ENCODE results near the gene STARD13. TPM values are rescaled to one million over a fixed set of nuclear protein-coding genes. Genes with fewer than 3 reads are reported as not detected.

The STARD13 gene
- total and polyA plus RNA-seq, 4 donors, result 2.7 to 15.3 (median 5.7) TPM

GRCh38 chr13:33289966-33290365, 4.4 kb upstream of the STARD13 start (continued):
- TF ChIP-seq YY1 (IDR thresholded peaks at IDR 0.05), result no peak
- TF ChIP-seq TAF1 (conservative IDR thresholded peaks at IDR 0.05), result no peak
- no peak for TF ChIP-seq EGR1 (IDR thresholded peaks at IDR 0.05; ENCODE audit: low read depth in 2 of 2)

- H3K36me3 ChIP-seq (ENCODE audit: control insufficient read depth in 4 of 4, insufficient read depth in 3 of 4, low read depth in 1 of 4, low read length in 3 of 4), result no peaks in the 10 kb centered on the region
- H3K4me1 ChIP-seq (ENCODE audit: control insufficient read depth in 4 of 4, insufficient read depth in 4 of 4, low read length in 3 of 4), result peaks cover 0 to 10% (median 6%) of the 10 kb centered on the region in 4 donors
- 96% methylated on average over 15 of the region's 15 CpGs for WGBS
- no peak for DNase-seq (ENCODE audit: low spot score)
- no peak for TF ChIP-seq FOXA1 (IDR thresholded peaks at IDR 0.05)
- no peaks in the 10 kb centered on the region for H3K27me3 ChIP-seq (ENCODE audit: control insufficient read depth in 4 of 4, insufficient read depth in 4 of 4, low read length in 3 of 4)
- no peak overlapping the region for H3K9ac ChIP-seq (ENCODE audit: low read depth in 1 of 2, low read length in 2 of 2)
- no peak overlapping the region for H3K27ac ChIP-seq (ENCODE audit: low read depth in 1 of 2, low read length in 2 of 2)
- no peak overlapping the region for H3K4me3 ChIP-seq (ENCODE audit: low read depth in 1 of 3, low read length in 3 of 3)
- no peaks in the 10 kb centered on the region for H3K9me3 ChIP-seq (ENCODE audit: control insufficient read depth in 4 of 4, low read length in 3 of 4)
Observed at GRCh38 chr13:33287142-33287882, 1.8 kb upstream of the STARD13 start.

DNA sequence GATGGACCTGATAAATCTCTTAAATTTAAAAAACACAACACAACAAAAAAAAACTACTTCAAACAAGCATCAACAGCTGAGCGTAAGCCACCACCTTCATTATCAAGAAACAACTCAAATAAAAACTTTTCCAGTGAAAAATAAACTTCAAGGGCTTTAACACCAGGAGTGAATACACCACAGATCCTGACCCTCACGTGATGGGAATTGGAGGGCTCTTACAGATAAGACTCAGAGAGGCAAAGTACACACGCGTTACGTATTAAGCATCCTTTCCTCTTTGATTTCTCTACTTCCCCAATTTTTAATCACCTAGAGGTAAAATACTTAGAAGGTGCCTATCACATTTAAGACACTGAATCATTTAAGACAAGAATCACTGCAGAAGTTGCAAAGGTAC, 573 bp upstream of the STARD13 start:
- Histone ChIP-seq H3K4me1 (ENCODE audit: control insufficient read depth in 4 of 4, insufficient read depth in 4 of 4, low read length in 3 of 4) (peaks cover 0 to 12% (median 6%) of the 10 kb centered on the region in 4 donors), H3K4me3 (ENCODE audit: low read depth in 1 of 3, low read length in 3 of 3) (peak overlapping the region in 2 of 3 donors; percentile 62 to 97), H3K27ac (ENCODE audit: low read depth in 1 of 2, low read length in 2 of 2) (peak overlapping the region; percentile 88 to 100), H3K36me3 (ENCODE audit: control insufficient read depth in 4 of 4, insufficient read depth in 3 of 4, low read depth in 1 of 4, low read length in 3 of 4) (no peaks in the 10 kb centered on the region), H3K27me3 (ENCODE audit: control insufficient read depth in 4 of 4, insufficient read depth in 4 of 4, low read length in 3 of 4) (no peaks in the 10 kb centered on the region), H3K9ac (ENCODE audit: low read depth in 1 of 2, low read length in 2 of 2) (peak overlapping the region; percentile 68 to 100), H3K9me3 (ENCODE audit: control insufficient read depth in 4 of 4, low read length in 3 of 4) (no peaks in the 10 kb centered on the region)
- DNase-seq (ENCODE audit: low spot score), result no peak
- 7% methylated on average over 5 of the region's 5 CpGs for WGBS
- peak in 1 of 2 donors; percentile 20 for TF ChIP-seq RXRA (IDR thresholded peaks at IDR 0.05)
- TF ChIP-seq, protein P1, sequence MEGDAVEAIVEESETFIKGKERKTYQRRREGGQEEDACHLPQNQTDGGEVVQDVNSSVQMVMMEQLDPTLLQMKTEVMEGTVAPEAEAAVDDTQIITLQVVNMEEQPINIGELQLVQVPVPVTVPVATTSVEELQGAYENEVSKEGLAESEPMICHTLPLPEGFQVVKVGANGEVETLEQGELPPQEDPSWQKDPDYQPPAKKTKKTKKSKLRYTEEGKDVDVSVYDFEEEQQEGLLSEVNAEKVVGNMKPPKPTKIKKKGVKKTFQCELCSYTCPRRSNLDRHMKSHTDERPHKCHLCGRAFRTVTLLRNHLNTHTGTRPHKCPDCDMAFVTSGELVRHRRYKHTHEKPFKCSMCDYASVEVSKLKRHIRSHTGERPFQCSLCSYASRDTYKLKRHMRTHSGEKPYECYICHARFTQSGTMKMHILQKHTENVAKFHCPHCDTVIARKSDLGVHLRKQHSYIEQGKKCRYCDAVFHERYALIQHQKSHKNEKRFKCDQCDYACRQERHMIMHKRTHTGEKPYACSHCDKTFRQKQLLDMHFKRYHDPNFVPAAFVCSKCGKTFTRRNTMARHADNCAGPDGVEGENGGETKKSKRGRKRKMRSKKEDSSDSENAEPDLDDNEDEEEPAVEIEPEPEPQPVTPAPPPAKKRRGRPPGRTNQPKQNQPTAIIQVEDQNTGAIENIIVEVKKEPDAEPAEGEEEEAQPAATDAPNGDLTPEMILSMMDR (IDR thresholded peaks at IDR 0.05; ENCODE audit: low read depth, low read length, missing input control), result no peak
- peak in 1 of 2 donors; percentile 48 for TF ChIP-seq HNF4A (conservative IDR thresholded peaks at IDR 0.05)
- TF ChIP-seq FOXA2 (IDR thresholded peaks at IDR 0.05), result peak; percentile 31

DNA sequence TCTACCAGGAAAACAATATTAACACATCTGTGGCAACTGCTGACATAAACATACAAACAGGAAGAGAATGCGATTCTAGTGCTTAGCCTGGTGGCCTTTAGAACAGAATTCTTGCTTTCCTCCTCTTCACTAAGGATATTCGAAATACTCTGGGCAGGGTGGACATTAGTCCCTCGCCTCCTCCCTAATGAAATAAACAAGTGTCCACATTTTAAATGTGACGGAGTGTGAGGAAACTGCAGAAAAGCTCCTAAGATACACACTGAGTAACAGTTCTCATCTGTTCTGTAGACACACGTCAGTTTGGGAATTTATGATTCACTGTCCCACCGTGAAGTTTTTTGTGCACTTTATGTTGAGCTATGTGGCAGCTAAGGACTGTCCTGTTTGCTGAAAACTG, 639 bp downstream of the STARD13 start:
- Histone ChIP-seq H3K27ac (ENCODE audit: low read depth in 1 of 2, low read length in 2 of 2) (peak overlapping the region; percentile 88 to 100), H3K4me3 (ENCODE audit: low read depth in 1 of 3, low read length in 3 of 3) (peak overlapping the region; percentile 62 to 97 (median 73)), H3K9ac (ENCODE audit: low read depth in 1 of 2, low read length in 2 of 2) (peak overlapping the region; percentile 48 to 100), H3K4me1 (ENCODE audit: control insufficient read depth in 4 of 4, insufficient read depth in 4 of 4, low read length in 3 of 4) (peaks cover 2 to 21% (median 15%) of the 10 kb centered on the region in 4 donors), H3K9me3 (ENCODE audit: control insufficient read depth in 4 of 4, low read length in 3 of 4) (no peaks in the 10 kb centered on the region), H3K36me3 (ENCODE audit: control insufficient read depth in 4 of 4, insufficient read depth in 3 of 4, low read depth in 1 of 4, low read length in 3 of 4) (no peaks in the 10 kb centered on the region), H3K27me3 (ENCODE audit: control insufficient read depth in 4 of 4, insufficient read depth in 4 of 4, low read length in 3 of 4) (no peaks in the 10 kb centered on the region)
- no peak for DNase-seq (ENCODE audit: low spot score)
- WGBS, result 2% methylated on average over 6 of the region's 6 CpGs
- TF ChIP-seq, protein P2, sequence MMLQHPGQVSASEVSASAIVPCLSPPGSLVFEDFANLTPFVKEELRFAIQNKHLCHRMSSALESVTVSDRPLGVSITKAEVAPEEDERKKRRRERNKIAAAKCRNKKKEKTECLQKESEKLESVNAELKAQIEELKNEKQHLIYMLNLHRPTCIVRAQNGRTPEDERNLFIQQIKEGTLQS (IDR thresholded peaks at IDR 0.05), result no peak
- TF ChIP-seq JUND (IDR thresholded peaks at IDR 0.05) (no peak), FOXA2 (IDR thresholded peaks at IDR 0.05) (no peak), RXRA (IDR thresholded peaks at IDR 0.05) (no peak), FOXA1 (IDR thresholded peaks at IDR 0.05) (no peak), HNF4G (IDR thresholded peaks at IDR 0.05) (no peak), ZBTB33 (IDR thresholded peaks at IDR 0.05) (no peak), TAF1 (conservative IDR thresholded peaks at IDR 0.05) (no peak), GABPA (IDR thresholded peaks at IDR 0.05 in 1 of 2, conservative IDR thresholded peaks at IDR 0.05 in 1 of 2) (no peak), REST (IDR thresholded peaks at IDR 0.05) (no peak), NR2F2 (IDR thresholded peaks at IDR 0.05) (no peak), SP1 (IDR thresholded peaks at IDR 0.05) (no peak), YY1 (IDR thresholded peaks at IDR 0.05) (no peak)

Data from liver (tissue), 9 donors.